Measurements from ENCODE around the gene MRRF.

- TF ChIP-seq CTCF (IDR thresholded peaks at IDR 0.05) = no peak
- TF ChIP-seq POLR2A (IDR thresholded peaks at IDR 0.05) = no peak
Observed at GRCh38 chr9:122348791-122349190, 84.1 kb downstream of the MRRF start.
